GM21576 (cell line): Measurements from ENCODE around the gene TTC7B.

Experiments used
- ATAC-seq: cut with Tn5 transposase; IDR thresholded peaks from one replicate; pipeline ENCODE4 v1.9.1; 2021; ENCODE audit warnings: mild to moderate bottlenecking, moderate library complexity; ENCODE audit not compliant: unreplicated experiment

Gene TTC7B

GRCh38 chr14:90654831-90655276, 161.4 kb downstream of the TTC7B start:
- ATAC-seq: no peak

GRCh38 chr14:90652626-90653025, 163.6 kb downstream of the TTC7B start:
- no peak for ATAC-seq

GRCh38 chr14:90651976-90652560, 164.2 kb downstream of the TTC7B start:
- no peak for ATAC-seq

GRCh38 chr14:90651271-90651804, 164.9 kb downstream of the TTC7B start:
- no peak for ATAC-seq

- ATAC-seq: no peak
These were observed 166.6 kb downstream of the TTC7B start for GRCh38 chr14:90649557-90650135.

GRCh38 chr14:90649083-90649482, 167.1 kb downstream of the TTC7B start:
- ATAC-seq: no peak

- no peak for ATAC-seq
These were observed 167.8 kb downstream of the TTC7B start for GRCh38 chr14:90648421-90648820.

GRCh38 chr14:90647473-90648005, 168.7 kb downstream of the TTC7B start:
- no peak for ATAC-seq

GRCh38 chr14:90645842-90646443, 170.3 kb downstream of the TTC7B start:
- ATAC-seq: no peak

- ATAC-seq: no peak
These were observed 171.3 kb downstream of the TTC7B start for GRCh38 chr14:90644882-90645281.

GRCh38 chr14:90643982-90644670, 172.1 kb downstream of the TTC7B start:
- ATAC-seq: no peak

GRCh38 chr14:90642244-90642717, 173.9 kb downstream of the TTC7B start:
- ATAC-seq: no peak

- no peak for ATAC-seq
These were observed 174.5 kb downstream of the TTC7B start for GRCh38 chr14:90641615-90642243.

GRCh38 chr14:90641168-90641567, 175.1 kb downstream of the TTC7B start:
- ATAC-seq: no peak

- no peak for ATAC-seq
These were observed 176.6 kb downstream of the TTC7B start for GRCh38 chr14:90639641-90640040.

GRCh38 chr14:90632871-90633270, 183.4 kb downstream of the TTC7B start:
- no peak for ATAC-seq

GRCh38 chr14:90632451-90632850, 183.8 kb downstream of the TTC7B start:
- ATAC-seq: no peak

GRCh38 chr14:90630171-90630806, 185.9 kb downstream of the TTC7B start:
- no peak for ATAC-seq

- ATAC-seq: no peak
These were observed 186.8 kb downstream of the TTC7B start for GRCh38 chr14:90629471-90629870.

- no peak for ATAC-seq
These were observed 187.4 kb downstream of the TTC7B start for GRCh38 chr14:90628825-90629224.
